T-helper 2 cell treated with Interferon-gamma antibody and Interleukin-4, amounts not matched to agents 5 μg/mL and 100 μg/mL, for 36 hours (primary cell): ENCODE measurements around the gene ACP4.
"Not testable (repeated sequence)": the region's sequence is repeated elsewhere in the genome, so short reads cannot be mapped to it uniquely, and the experiment has no call there.

Experiments used
- DNase-seq: peaks from one replicate; pipeline ENCODE4 v3.0.0; 2021; ENCODE audit warnings: low spot score
- H3K27ac Mint-ChIP-seq: one replicate; pipeline ENCODE4 v1.8.0; 2021; ENCODE audit warnings: mild to moderate bottlenecking, mixed read lengths
- H3K27me3 Mint-ChIP-seq: one replicate; pipeline ENCODE4 v1.8.0; 2021; ENCODE audit warnings: low read depth, mixed read lengths
- H3K36me3 Mint-ChIP-seq: one replicate; pipeline ENCODE4 v1.8.0; 2021; ENCODE audit warnings: low read depth, mixed read lengths
- H3K4me1 Mint-ChIP-seq: one replicate; pipeline ENCODE4 v1.8.0; 2021; ENCODE audit warnings: low read depth, mixed read lengths
- H3K4me3 Mint-ChIP-seq: one replicate; pipeline ENCODE4 v1.8.0; 2022; ENCODE audit warnings: mild to moderate bottlenecking, moderate library complexity, mixed read lengths
- H3K9me3 Mint-ChIP-seq: one replicate; pipeline ENCODE4 v1.8.0; 2021; ENCODE audit warnings: mixed read lengths

The ACP4 gene

GRCh38 chr19:50783848-50784152, 6.4 kb upstream of the ACP4 start:
- peaks cover 30% of the 10 kb centered on the region for H3K27me3 Mint-ChIP-seq
- H3K9me3 Mint-ChIP-seq, H3K27ac Mint-ChIP-seq, DNase-seq, H3K36me3 Mint-ChIP-seq, H3K4me3 Mint-ChIP-seq, H3K4me1 Mint-ChIP-seq: not testable (repeated sequence)

- H3K4me1 Mint-ChIP-seq, result no peaks in the 10 kb centered on the region
- DNase-seq, result no peak
- H3K27me3 Mint-ChIP-seq, result peaks cover 21% of the 10 kb centered on the region
- no peaks in the 10 kb centered on the region for H3K9me3 Mint-ChIP-seq
- no peak overlapping the region for H3K27ac Mint-ChIP-seq
- no peak overlapping the region for H3K4me3 Mint-ChIP-seq
- H3K36me3 Mint-ChIP-seq, result no peaks in the 10 kb centered on the region
Observed at GRCh38 chr19:50784710-50785109, 5.5 kb upstream of the ACP4 start.

DNA sequence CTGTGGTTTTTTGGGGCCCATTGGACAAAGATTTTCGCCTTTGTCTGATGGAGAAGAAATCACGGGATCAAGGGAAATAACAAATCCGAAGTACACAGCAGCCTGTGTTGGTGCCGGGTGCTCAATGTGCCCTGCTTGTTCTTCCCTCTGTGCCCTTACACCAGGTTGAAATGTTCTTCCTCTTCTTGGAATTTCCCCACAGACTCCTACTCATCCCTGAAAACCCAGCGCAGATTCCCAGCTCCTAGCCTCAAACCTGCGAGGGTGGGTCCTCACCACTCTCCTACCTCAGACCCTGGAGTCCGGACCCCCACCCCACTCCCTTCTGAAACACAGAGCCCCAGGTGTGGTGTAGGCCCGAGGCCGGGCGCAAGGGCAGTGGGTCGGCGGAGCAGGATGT, 4.9 kb upstream of the ACP4 start:
- H3K27me3 Mint-ChIP-seq, result peaks cover 14% of the 10 kb centered on the region
- no peak overlapping the region for H3K4me3 Mint-ChIP-seq
- H3K9me3 Mint-ChIP-seq, result no peaks in the 10 kb centered on the region
- no peaks in the 10 kb centered on the region for H3K4me1 Mint-ChIP-seq
- H3K36me3 Mint-ChIP-seq, result no peaks in the 10 kb centered on the region
- H3K27ac Mint-ChIP-seq, result no peak overlapping the region
- no peak for DNase-seq

- Mint-ChIP-seq H3K27ac (peak overlapping the region; percentile 10), H3K27me3 (no peaks in the 10 kb centered on the region), H3K9me3 (no peaks in the 10 kb centered on the region), H3K4me1 (peaks cover 4% of the 10 kb centered on the region), H3K4me3 (no peak overlapping the region), H3K36me3 (peaks cover 5% of the 10 kb centered on the region)
- no peak for DNase-seq
Observed at GRCh38 chr19:50790922-50791467, 780 bp downstream of the ACP4 start.

GRCh38 chr19:50791594-50792271, 1.5 kb downstream of the ACP4 start:
- Mint-ChIP-seq H3K4me1 (peaks cover 4% of the 10 kb centered on the region), H3K4me3 (no peak overlapping the region), H3K36me3 (peaks cover 5% of the 10 kb centered on the region), H3K27me3 (no peaks in the 10 kb centered on the region), H3K27ac (no peak overlapping the region), H3K9me3 (no peaks in the 10 kb centered on the region)
- no peak for DNase-seq

DNA sequence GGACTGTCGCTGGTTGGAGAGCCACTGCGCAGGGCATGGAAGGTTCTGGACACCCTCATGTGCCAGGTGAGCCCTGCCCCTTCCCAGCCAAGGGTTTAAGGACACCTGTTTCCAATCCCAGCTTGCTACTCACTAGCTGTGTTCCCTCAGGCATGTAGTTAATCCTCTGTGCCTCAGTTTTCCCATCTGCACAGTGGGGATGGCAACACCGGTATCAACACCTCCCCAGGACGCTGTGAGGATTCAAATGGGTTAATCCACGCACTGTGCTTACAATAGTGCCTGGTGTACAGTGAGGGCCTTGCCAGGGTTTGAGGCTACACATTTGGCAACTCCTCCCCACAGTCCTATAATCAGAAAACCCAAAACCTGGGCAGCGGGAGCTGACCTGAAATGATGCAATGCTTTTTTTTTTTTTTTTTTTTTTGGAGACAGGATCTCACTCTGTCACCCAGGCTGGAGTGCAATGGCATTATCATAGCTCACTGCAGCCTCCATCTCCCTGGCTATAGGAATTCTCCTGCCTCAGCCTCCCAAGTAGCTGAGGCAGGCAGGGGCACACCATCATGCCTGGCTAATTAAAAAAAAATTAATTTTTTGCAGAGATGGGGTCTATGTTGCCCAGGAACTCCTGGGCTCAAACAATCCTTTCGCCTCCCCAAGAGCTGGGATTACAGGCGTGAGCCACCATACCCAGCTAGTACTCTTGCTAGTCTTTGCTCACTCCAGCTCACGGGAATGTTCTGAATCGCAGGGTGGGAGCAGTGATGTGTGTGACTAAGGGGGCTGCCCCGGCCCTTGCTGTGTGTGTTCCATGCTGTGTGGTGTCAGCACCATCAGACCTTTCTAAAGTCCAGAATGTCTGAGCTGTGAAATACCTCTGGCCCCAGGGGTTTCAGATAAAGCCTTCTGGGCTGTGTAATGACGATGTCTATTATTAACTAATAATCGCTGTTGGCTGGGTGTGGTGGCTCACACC, 2.3 kb downstream of the ACP4 start:
- H3K27ac Mint-ChIP-seq, result no peak overlapping the region

GRCh38 chr19:50793558-50794065, 3.4 kb downstream of the ACP4 start:
- Mint-ChIP-seq H3K36me3 (peaks cover 18% of the 10 kb centered on the region), H3K4me1 (peaks cover 4% of the 10 kb centered on the region), H3K9me3 (no peaks in the 10 kb centered on the region), H3K27me3 (no peaks in the 10 kb centered on the region), H3K4me3 (no peak overlapping the region), H3K27ac (no peak overlapping the region)
- DNase-seq, result no peak

More for the DNA sequence above, 2.3 kb downstream of the ACP4 start:
- Mint-ChIP-seq H3K4me1 (peaks cover 4% of the 10 kb centered on the region), H3K27me3 (no peaks in the 10 kb centered on the region), H3K9me3 (no peaks in the 10 kb centered on the region), H3K4me3 (no peak overlapping the region), H3K36me3 (peaks cover 10% of the 10 kb centered on the region)
- no peak for DNase-seq

DNA sequence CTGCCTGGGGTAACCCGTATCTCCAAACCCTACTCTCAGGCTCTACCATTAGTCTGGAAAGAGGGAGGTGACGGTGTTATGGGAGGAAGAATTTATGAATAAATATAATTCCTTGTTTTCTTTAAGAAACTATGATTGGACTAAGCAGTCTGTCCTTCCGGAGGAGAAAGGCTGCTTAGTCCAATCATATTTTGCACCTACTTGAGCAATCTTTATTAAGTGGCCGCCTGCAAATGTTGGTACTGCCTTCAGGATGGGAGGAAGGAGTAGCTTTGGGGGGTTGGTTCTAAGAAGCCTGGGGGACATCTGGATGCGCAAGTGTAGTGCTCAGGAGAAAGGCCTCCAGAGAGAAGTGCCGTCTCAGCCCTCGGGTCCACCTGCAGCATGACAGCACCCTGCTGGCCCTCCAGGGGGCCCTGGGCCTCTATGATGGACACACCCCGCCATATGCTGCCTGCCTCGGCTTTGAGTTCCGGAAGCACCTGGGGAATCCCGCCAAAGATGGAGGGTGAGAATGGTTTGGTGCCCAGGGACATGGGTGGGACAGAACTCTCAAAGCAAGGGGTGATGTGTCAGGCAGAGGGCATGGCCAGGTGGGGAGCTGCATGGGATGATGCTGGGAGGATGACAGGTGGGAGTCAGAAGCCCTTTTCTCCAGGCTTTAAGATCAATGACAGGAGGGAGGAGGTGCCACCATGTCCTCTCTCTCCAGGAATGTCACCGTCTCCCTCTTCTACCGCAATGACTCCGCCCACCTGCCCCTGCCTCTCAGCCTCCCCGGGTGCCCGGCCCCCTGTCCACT, 4.1 kb downstream of the ACP4 start:
- Mint-ChIP-seq H3K4me1 (peaks cover 4% of the 10 kb centered on the region), H3K27ac (no peak overlapping the region), H3K27me3 (no peaks in the 10 kb centered on the region), H3K9me3 (no peaks in the 10 kb centered on the region), H3K36me3 (peaks cover 18% of the 10 kb centered on the region), H3K4me3 (no peak overlapping the region)
- no peak for DNase-seq

DNA sequence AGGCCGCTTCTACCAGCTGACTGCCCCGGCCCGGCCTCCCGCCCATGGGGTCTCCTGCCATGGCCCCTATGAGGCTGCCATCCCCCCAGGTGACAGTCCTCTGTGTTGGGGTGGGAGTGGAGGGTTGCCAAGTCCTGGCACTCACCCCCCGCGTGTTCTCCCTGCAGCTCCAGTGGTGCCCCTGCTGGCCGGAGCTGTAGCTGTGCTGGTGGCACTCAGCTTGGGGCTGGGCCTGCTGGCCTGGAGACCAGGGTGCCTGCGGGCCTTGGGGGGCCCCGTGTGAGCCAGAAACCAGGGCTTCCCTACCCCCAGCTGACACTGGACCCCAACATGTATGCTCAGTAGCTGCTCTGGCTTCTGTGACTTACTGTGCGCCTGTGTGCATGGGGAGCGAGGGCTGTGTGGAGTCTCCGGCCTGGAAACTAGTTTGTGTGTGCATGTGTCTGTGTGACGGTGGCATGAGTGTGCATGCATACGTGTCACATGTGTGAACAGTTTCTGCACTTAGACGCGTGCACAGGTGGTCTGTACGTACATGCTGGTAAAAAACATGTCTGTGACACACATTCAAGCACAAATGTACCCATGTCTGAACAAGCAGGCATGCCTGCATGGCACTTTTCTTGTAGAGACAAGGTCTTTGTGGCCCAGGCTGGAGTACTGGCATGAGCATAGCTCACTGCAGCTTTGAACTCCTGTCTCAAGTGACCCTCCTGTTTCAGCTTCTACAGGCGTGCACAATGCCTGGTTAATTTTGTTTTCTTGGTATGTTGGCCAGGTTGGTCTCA, 4.9 kb downstream of the ACP4 start:
- Mint-ChIP-seq H3K4me3 (no peak overlapping the region), H3K27ac (no peak overlapping the region), H3K9me3 (no peaks in the 10 kb centered on the region), H3K27me3 (no peaks in the 10 kb centered on the region), H3K4me1 (peaks cover 5% of the 10 kb centered on the region), H3K36me3 (peaks cover 23% of the 10 kb centered on the region)
- no peak for DNase-seq

DNA sequence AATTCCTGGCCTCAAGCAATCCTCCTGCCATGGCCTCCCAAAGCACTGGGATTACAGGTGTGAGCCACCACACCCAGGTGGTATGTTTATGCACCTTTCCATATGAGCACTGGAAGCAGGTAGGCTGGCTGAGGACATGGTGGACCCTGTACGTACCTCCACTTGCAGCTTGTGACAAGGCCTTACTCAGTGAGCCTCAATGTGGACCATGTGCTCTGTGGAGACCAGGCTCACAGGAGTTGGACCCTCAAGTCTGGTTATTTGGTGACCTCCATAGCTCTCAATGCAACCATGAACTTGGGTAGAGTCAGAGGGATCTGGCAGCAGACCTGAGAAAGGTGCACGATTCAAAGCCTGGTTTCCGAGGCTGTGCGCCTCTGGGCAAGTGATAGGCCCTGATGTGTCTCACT, 5.5 kb downstream of the ACP4 start:
- Mint-ChIP-seq H3K27me3 (no peaks in the 10 kb centered on the region), H3K27ac (peak overlapping the region; percentile 52), H3K36me3 (peaks cover 26% of the 10 kb centered on the region), H3K4me1 (peaks cover 6% of the 10 kb centered on the region), H3K9me3 (no peaks in the 10 kb centered on the region), H3K4me3 (no peak overlapping the region)
- DNase-seq, result no peak

DNA sequence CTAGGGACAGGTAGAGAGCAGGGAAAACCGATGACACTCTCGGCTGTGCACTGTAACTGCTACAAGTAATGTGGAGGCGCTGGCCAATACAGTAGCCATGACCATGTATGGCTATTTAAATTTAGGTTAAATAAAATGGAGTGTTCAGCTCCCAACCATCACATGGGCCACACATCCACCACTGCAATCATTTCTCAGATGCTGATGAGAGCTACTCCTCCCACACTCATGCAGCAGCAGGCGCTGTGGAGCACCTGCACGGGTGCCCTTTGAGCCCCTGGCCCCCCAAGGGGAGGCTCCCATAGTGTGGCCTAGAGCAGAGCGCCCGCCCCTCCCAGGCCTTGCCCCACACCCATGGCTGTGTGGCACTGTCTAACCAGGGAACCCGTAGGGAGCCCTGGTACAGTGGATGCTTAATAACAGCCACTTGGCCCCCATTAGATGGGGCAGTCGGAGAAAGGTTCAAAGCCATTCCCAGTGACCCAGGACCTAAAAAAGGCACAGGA, 6.0 kb downstream of the ACP4 start:
- H3K27me3 Mint-ChIP-seq, result no peaks in the 10 kb centered on the region
- no peak for DNase-seq
- peak overlapping the region; percentile 52 for H3K27ac Mint-ChIP-seq
- H3K9me3 Mint-ChIP-seq, result no peaks in the 10 kb centered on the region
- H3K4me1 Mint-ChIP-seq, result peaks cover 6% of the 10 kb centered on the region
- H3K36me3 Mint-ChIP-seq, result peaks cover 31% of the 10 kb centered on the region
- H3K4me3 Mint-ChIP-seq, result no peak overlapping the region

GRCh38 chr19:50796634-50797428, 6.6 kb downstream of the ACP4 start:
- Mint-ChIP-seq H3K9me3 (no peaks in the 10 kb centered on the region), H3K4me1 (peaks cover 6% of the 10 kb centered on the region), H3K27ac (no peak overlapping the region), H3K36me3 (peaks cover 35% of the 10 kb centered on the region), H3K4me3 (no peak overlapping the region), H3K27me3 (no peaks in the 10 kb centered on the region)
- DNase-seq, result no peak
